ENCODE measurements around the gene IPO9.
"Not testable (repeated sequence)": the region's sequence is repeated elsewhere in the genome, so short reads cannot be mapped to it uniquely, and the experiment has no call there.

The IPO9 gene

GRCh38 chr1:201856722-201857121 lies 27.8 kb downstream of the IPO9 start:
- not testable (repeated sequence) for H3K9me3 ChIP-seq (ENCODE audit: control insufficient read depth, insufficient read depth, low read length); H3K9ac ChIP-seq (ENCODE audit: low read depth, low read length); H3K27me3 ChIP-seq (ENCODE audit: control insufficient read depth, insufficient read depth, low read length); H3K4me1 ChIP-seq (ENCODE audit: control insufficient read depth, insufficient read depth, low read length); H3K4me3 ChIP-seq (ENCODE audit: low read depth, low read length)
- peaks cover 68% of the 10 kb centered on the region for H3K36me3 ChIP-seq (ENCODE audit: control insufficient read depth, insufficient read depth, low read length)

DNA sequence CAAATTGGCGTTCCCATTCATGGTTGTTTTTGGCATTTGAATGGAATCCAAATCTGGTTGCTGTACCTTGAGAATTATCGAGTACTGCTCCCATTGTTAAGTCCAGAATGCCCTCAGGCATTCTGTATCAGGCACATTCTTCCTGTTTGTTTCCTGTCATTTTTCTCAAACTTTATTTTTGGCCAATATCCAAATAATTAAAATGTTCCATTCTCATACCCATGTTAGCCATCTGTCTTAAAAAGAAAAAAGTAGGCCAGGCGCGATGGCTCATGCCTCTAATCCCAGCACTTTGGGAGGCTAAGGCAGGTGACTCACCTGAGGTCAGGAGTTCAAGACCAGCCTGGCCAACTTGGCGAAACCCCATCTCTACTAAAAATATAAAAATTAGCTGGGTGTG lies 30.5 kb downstream of the IPO9 start:
- Histone ChIP-seq H3K4me3 (ENCODE audit: low read depth, low read length) (no peak overlapping the region), H3K4me1 (ENCODE audit: control insufficient read depth, insufficient read depth, low read length) (no peaks in the 10 kb centered on the region), H3K36me3 (ENCODE audit: control insufficient read depth, insufficient read depth, low read length) (peaks cover 57% of the 10 kb centered on the region), H3K27me3 (ENCODE audit: control insufficient read depth, insufficient read depth, low read length) (no peaks in the 10 kb centered on the region), H3K9me3 (ENCODE audit: control insufficient read depth, insufficient read depth, low read length) (no peaks in the 10 kb centered on the region), H3K9ac (ENCODE audit: low read depth, low read length) (no peak overlapping the region)

DNA sequence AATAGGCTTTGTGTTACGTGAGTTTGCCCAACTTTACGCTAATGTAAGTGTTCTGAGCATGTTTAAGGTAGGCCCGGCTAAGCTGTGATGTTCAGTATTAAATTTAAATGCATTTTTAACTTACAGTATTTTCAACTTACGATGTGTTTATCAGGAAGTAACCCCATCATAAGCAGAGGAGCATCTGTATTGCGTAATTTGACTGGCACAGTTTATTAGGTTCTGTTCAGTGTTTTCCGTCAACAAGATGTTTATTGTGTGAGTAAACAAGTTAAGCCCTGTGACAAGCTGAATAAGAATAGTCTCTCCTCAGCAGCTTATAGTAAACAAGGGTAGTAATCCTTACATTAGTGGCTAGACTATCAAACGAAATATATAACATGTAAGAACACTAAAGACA lies 32.5 kb downstream of the IPO9 start:
- Histone ChIP-seq H3K36me3 (ENCODE audit: control insufficient read depth, insufficient read depth, low read length) (peaks cover 46% of the 10 kb centered on the region), H3K4me1 (ENCODE audit: control insufficient read depth, insufficient read depth, low read length) (no peaks in the 10 kb centered on the region), H3K27me3 (ENCODE audit: control insufficient read depth, insufficient read depth, low read length) (no peaks in the 10 kb centered on the region), H3K9ac (ENCODE audit: low read depth, low read length) (no peak overlapping the region), H3K9me3 (ENCODE audit: control insufficient read depth, insufficient read depth, low read length) (no peaks in the 10 kb centered on the region), H3K4me3 (ENCODE audit: low read depth, low read length) (no peak overlapping the region)

DNA sequence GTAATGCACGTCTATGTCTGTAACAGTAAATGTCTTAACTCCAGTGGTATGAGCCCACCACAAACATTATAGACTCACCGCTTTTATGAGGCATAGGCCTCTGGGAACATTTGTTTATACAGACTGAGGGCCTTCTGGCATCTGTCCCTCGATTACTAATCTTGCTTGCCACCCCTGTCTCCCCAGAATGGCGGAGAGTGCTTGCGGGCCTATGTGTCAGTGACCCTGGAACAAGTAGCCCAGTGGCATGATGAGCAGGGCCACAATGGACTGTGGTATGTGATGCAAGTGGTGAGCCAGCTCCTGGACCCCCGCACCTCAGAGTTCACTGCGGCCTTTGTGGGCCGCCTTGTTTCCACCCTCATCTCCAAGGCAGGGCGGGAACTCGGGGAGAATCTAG lies 41.4 kb downstream of the IPO9 start:
- no peaks in the 10 kb centered on the region for H3K4me1 ChIP-seq (ENCODE audit: control insufficient read depth, insufficient read depth, low read length)
- H3K27me3 ChIP-seq (ENCODE audit: control insufficient read depth, insufficient read depth, low read length): no peaks in the 10 kb centered on the region
- H3K4me3 ChIP-seq (ENCODE audit: low read depth, low read length): no peak overlapping the region
- no peaks in the 10 kb centered on the region for H3K9me3 ChIP-seq (ENCODE audit: control insufficient read depth, insufficient read depth, low read length)
- no peak overlapping the region for H3K9ac ChIP-seq (ENCODE audit: low read depth, low read length)
- H3K36me3 ChIP-seq (ENCODE audit: control insufficient read depth, insufficient read depth, low read length): peaks cover 74% of the 10 kb centered on the region

GRCh38 chr1:201874672-201875071 lies 45.7 kb downstream of the IPO9 start:
- H3K4me1 ChIP-seq (ENCODE audit: control insufficient read depth, insufficient read depth, low read length): peaks cover 4% of the 10 kb centered on the region
- no peak overlapping the region for H3K4me3 ChIP-seq (ENCODE audit: low read depth, low read length)
- H3K36me3 ChIP-seq (ENCODE audit: control insufficient read depth, insufficient read depth, low read length): peaks cover 49% of the 10 kb centered on the region
- no peaks in the 10 kb centered on the region for H3K9me3 ChIP-seq (ENCODE audit: control insufficient read depth, insufficient read depth, low read length)
- no peaks in the 10 kb centered on the region for H3K27me3 ChIP-seq (ENCODE audit: control insufficient read depth, insufficient read depth, low read length)
- no peak overlapping the region for H3K9ac ChIP-seq (ENCODE audit: low read depth, low read length)

- H3K4me1 ChIP-seq (ENCODE audit: control insufficient read depth, insufficient read depth, low read length): peaks cover 7% of the 10 kb centered on the region
- no peaks in the 10 kb centered on the region for H3K9me3 ChIP-seq (ENCODE audit: control insufficient read depth, insufficient read depth, low read length)
- H3K9ac ChIP-seq (ENCODE audit: low read depth, low read length): no peak overlapping the region
- no peak overlapping the region for H3K4me3 ChIP-seq (ENCODE audit: low read depth, low read length)
- peaks cover 36% of the 10 kb centered on the region for H3K36me3 ChIP-seq (ENCODE audit: control insufficient read depth, insufficient read depth, low read length)
- H3K27me3 ChIP-seq (ENCODE audit: control insufficient read depth, insufficient read depth, low read length): no peaks in the 10 kb centered on the region
Observed at GRCh38 chr1:201876148-201876818, 47.3 kb downstream of the IPO9 start.

DNA sequence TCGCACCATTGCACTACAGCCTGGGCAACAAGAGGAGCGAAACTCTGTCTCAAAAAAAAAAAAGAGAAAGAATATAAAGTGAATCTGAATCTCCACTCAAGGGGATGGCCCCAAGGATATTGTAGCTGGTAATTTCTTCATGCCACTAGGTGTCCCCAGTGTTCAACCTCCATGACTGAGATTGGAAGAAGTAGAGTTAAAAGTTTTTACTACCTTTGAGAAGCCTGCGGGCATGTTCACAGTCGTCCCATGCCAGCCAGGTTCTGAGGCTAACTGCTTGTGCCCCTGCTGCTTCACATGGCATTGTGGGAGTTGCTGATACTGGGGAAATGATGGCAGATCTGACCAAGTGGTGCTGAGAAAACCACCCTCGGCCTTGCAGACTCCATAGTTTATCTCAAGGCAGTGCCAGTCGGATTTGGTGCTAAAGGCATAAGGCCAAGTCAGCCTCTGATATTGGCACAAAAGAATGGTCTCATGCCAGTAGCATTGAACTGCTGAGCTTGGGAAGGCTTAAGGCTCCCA lies 49.0 kb downstream of the IPO9 start:
- peaks cover 20% of the 10 kb centered on the region for H3K36me3 ChIP-seq (ENCODE audit: control insufficient read depth, insufficient read depth, low read length)

GRCh38 chr1:201880928-201881571 lies 52.1 kb downstream of the IPO9 start:
- Histone ChIP-seq H3K4me1 (ENCODE audit: control insufficient read depth, insufficient read depth, low read length) (peaks cover 17% of the 10 kb centered on the region), H3K27me3 (ENCODE audit: control insufficient read depth, insufficient read depth, low read length) (no peaks in the 10 kb centered on the region), H3K9ac (ENCODE audit: low read depth, low read length) (peak overlapping the region; percentile 38), H3K9me3 (ENCODE audit: control insufficient read depth, insufficient read depth, low read length) (no peaks in the 10 kb centered on the region), H3K4me3 (ENCODE audit: low read depth, low read length) (no peak overlapping the region), H3K36me3 (ENCODE audit: control insufficient read depth, insufficient read depth, low read length) (no peaks in the 10 kb centered on the region)

More for the DNA sequence above, 49.0 kb downstream of the IPO9 start:
- H3K4me3 ChIP-seq (ENCODE audit: low read depth, low read length): no peak overlapping the region
- H3K9me3 ChIP-seq (ENCODE audit: control insufficient read depth, insufficient read depth, low read length): no peaks in the 10 kb centered on the region
- peaks cover 17% of the 10 kb centered on the region for H3K4me1 ChIP-seq (ENCODE audit: control insufficient read depth, insufficient read depth, low read length)
- no peaks in the 10 kb centered on the region for H3K27me3 ChIP-seq (ENCODE audit: control insufficient read depth, insufficient read depth, low read length)
- H3K9ac ChIP-seq (ENCODE audit: low read depth, low read length): no peak overlapping the region

DNA sequence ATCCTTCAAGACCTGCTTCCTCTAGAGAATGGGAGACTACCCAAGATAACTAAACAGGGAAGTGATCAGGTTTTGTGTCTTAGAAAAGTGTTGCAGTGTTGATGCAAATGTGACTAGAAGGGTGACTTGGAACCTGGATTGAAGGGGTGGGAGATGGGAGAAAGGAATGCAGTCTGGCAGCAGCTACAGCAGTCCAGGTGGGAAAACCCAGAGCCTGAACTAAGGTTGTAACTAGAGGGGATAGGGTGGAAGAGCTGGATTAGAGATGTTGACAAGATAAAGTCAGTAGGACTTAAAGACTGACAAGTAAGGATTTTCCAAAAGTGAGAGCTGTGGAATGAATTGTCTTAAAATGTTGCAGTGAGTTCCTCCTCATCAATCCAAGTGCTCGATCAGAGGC lies 52.7 kb downstream of the IPO9 start:
- Histone ChIP-seq H3K27me3 (ENCODE audit: control insufficient read depth, insufficient read depth, low read length) (no peaks in the 10 kb centered on the region), H3K9ac (ENCODE audit: low read depth, low read length) (peak overlapping the region; percentile 38), H3K36me3 (ENCODE audit: control insufficient read depth, insufficient read depth, low read length) (no peaks in the 10 kb centered on the region), H3K4me3 (ENCODE audit: low read depth, low read length) (no peak overlapping the region), H3K4me1 (ENCODE audit: control insufficient read depth, insufficient read depth, low read length) (peaks cover 17% of the 10 kb centered on the region), H3K9me3 (ENCODE audit: control insufficient read depth, insufficient read depth, low read length) (no peaks in the 10 kb centered on the region)

DNA sequence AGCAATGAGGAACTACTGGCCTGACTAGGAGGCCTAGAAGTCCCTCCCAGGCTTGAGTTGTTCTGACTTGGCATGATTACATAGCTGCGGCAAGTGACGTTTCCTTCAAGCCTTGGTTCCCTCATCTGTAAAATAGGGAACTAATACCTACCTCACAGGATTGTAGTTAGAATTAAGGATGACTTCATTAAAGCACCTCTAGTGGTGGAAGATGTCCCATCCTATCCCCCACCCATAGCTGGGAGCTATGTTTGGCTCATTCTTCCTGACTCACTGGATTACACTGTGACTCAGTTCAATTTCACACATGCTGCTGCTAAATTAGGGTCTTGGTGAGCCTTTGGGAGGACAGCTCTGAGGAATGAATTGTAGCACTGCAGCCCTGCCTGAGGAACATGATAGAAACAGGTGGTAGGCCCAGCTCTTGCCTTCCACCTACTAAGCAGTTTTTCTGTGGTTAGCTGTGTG lies 53.7 kb downstream of the IPO9 start:
- H3K4me1 ChIP-seq (ENCODE audit: control insufficient read depth, insufficient read depth, low read length): peaks cover 17% of the 10 kb centered on the region
- H3K9me3 ChIP-seq (ENCODE audit: control insufficient read depth, insufficient read depth, low read length): no peaks in the 10 kb centered on the region
- H3K9ac ChIP-seq (ENCODE audit: low read depth, low read length): no peak overlapping the region
- no peak overlapping the region for H3K4me3 ChIP-seq (ENCODE audit: low read depth, low read length)
- H3K27me3 ChIP-seq (ENCODE audit: control insufficient read depth, insufficient read depth, low read length): peaks cover 10% of the 10 kb centered on the region
- no peaks in the 10 kb centered on the region for H3K36me3 ChIP-seq (ENCODE audit: control insufficient read depth, insufficient read depth, low read length)

- Histone ChIP-seq H3K4me1 (ENCODE audit: control insufficient read depth, insufficient read depth, low read length) (peaks cover 18% of the 10 kb centered on the region), H3K9me3 (ENCODE audit: control insufficient read depth, insufficient read depth, low read length) (no peaks in the 10 kb centered on the region), H3K4me3 (ENCODE audit: low read depth, low read length) (no peak overlapping the region), H3K36me3 (ENCODE audit: control insufficient read depth, insufficient read depth, low read length) (no peaks in the 10 kb centered on the region), H3K27me3 (ENCODE audit: control insufficient read depth, insufficient read depth, low read length) (peaks cover 15% of the 10 kb centered on the region), H3K9ac (ENCODE audit: low read depth, low read length) (no peak overlapping the region)
Observed at GRCh38 chr1:201883266-201883665, 54.3 kb downstream of the IPO9 start.

DNA sequence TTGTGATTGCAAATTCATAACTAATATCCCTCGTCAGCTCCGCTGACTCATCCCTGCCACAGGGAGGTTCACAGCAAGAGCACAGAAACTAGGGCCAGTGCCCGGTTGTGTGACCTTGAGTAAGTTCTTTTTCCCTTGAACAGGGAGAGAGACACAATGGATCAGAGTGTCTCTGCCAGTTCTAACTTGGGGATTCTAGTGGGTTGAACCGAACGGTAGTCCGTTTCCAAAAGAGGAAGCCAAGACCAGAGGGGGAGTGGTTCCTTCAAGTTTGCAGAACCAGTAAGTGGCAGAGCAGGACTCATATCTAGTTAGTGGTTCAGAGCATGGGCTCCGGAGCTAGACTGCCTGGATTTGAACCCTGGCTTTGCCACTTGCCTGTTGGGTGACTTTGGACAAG lies 54.8 kb downstream of the IPO9 start:
- no peak overlapping the region for H3K9ac ChIP-seq (ENCODE audit: low read depth, low read length)
- no peaks in the 10 kb centered on the region for H3K36me3 ChIP-seq (ENCODE audit: control insufficient read depth, insufficient read depth, low read length)
- H3K4me1 ChIP-seq (ENCODE audit: control insufficient read depth, insufficient read depth, low read length): peaks cover 18% of the 10 kb centered on the region
- H3K9me3 ChIP-seq (ENCODE audit: control insufficient read depth, insufficient read depth, low read length): no peaks in the 10 kb centered on the region
- H3K27me3 ChIP-seq (ENCODE audit: control insufficient read depth, insufficient read depth, low read length): peaks cover 15% of the 10 kb centered on the region
- H3K4me3 ChIP-seq (ENCODE audit: low read depth, low read length): no peak overlapping the region
